22Rv1 (cell line): ENCODE data around the gene AKT3.

ENCODE experiments used
- ZFX ChIP-seq: fragments of 450-650 bp; IDR thresholded peaks from 2 replicates; pipeline ENCODE4 v1.6.1; 2017; ENCODE audit warnings: antibody characterized with exemption, borderline replicate concordance
- TF ChIP-seq, protein P1 (sequence below): fragments of 450-650 bp; IDR thresholded peaks from 2 replicates; pipeline ENCODE4 v1.5.1; 2017; ENCODE audit warnings: mild to moderate bottlenecking

DNA sequence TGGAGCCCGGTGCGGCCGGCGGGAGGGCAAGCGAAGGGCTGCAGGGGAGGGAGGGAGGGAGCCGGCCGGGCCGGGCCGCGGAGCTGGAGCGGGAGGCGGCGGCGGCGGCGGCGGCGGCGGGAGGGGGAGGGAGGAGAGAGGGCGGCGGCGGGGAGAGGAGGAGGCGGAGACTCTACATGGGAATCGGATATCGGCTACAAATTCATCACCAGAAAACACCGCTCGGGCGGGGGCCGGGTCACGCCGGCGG lies at the start of gene AKT3:
- TF ChIP-seq, protein P1, sequence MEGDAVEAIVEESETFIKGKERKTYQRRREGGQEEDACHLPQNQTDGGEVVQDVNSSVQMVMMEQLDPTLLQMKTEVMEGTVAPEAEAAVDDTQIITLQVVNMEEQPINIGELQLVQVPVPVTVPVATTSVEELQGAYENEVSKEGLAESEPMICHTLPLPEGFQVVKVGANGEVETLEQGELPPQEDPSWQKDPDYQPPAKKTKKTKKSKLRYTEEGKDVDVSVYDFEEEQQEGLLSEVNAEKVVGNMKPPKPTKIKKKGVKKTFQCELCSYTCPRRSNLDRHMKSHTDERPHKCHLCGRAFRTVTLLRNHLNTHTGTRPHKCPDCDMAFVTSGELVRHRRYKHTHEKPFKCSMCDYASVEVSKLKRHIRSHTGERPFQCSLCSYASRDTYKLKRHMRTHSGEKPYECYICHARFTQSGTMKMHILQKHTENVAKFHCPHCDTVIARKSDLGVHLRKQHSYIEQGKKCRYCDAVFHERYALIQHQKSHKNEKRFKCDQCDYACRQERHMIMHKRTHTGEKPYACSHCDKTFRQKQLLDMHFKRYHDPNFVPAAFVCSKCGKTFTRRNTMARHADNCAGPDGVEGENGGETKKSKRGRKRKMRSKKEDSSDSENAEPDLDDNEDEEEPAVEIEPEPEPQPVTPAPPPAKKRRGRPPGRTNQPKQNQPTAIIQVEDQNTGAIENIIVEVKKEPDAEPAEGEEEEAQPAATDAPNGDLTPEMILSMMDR, result no peak
- no peak for TF ChIP-seq ZFX
